K562 (cell line): ENCODE data around the gene HOXC4. TPM values are rescaled to one million over a fixed set of nuclear protein-coding genes. Genes with fewer than 3 reads are reported as not detected.

Experiments
- BRD9 ChIP-seq: fragments of 450-650 bp; IDR thresholded peaks from 2 replicates; pipeline ENCODE4 v1.6.1; 2018; ENCODE audit warnings: low read depth; ENCODE audit not compliant: partially characterized antibody
- CHD2 ChIP-seq: IDR thresholded peaks from 2 replicates; pipeline ENCODE4 v1.6.1; 2011; ENCODE audit warnings: low read depth, low read length
- ETV5 ChIP-seq: sonication (generic); formaldehyde crosslinking; IDR thresholded peaks from 2 replicates; pipeline ENCODE4 v1.4.0; 2020; ENCODE audit warnings: low read depth, mild to moderate bottlenecking, missing genetic modification reagents
- FOXK1 ChIP-seq: sonication (generic); formaldehyde crosslinking; IDR thresholded peaks from 2 replicates; pipeline ENCODE4 v1.8.0; 2022; ENCODE audit warnings: missing genetic modification reagents, mild to moderate bottlenecking, borderline replicate concordance
- HDAC1 ChIP-seq, 2 experiments: fragments of 450-650 bp; IDR thresholded peaks; 2 replicates each; pipeline ENCODE4 v1.6.1; 2016 to 2017; ENCODE audit warnings: inconsistent platforms in 1 of 2, mild to moderate bottlenecking in 1 of 2, moderate library complexity in 1 of 2
- KAT2B ChIP-seq: IDR thresholded peaks from one replicate; pipeline ENCODE4 v1.6.1; 2012; ENCODE audit warnings: low read depth, mild to moderate bottlenecking, control low read depth, inconsistent platforms, low read length, moderate library complexity
- MBD1 ChIP-seq: fragments of 250-450 bp; sonication (Bioruptor Pico); IDR thresholded peaks from 2 replicates; pipeline ENCODE4 v1.8.0; 2022; ENCODE audit warnings: inconsistent platforms
- NR1H2 ChIP-seq: sonication (generic); formaldehyde crosslinking; IDR thresholded peaks from 2 replicates; pipeline ENCODE4 v1.4.0; 2020; ENCODE audit warnings: mild to moderate bottlenecking, missing genetic modification reagents
- NR2C1 ChIP-seq, 2 experiments: fragments of 450-650 bp; IDR thresholded peaks; 2 replicates each; pipeline ENCODE4 v1.6.1; 2017; ENCODE audit warnings: mild to moderate bottlenecking in 2 of 2, antibody characterized with exemption in 1 of 2, inconsistent platforms in 1 of 2, missing compliant biosample characterization in 1 of 2, missing genetic modification characterization in 1 of 2
- POLR2AphosphoS5 ChIP-seq: IDR thresholded peaks from 2 replicates; pipeline ENCODE4 v1.6.1; 2011; ENCODE audit warnings: mild to moderate bottlenecking, low read depth, low read length, moderate library complexity; ENCODE audit not compliant: control insufficient read depth, insufficient read depth
- RBM14 ChIP-seq: fragments of 200-400 bp; formaldehyde crosslinking; IDR thresholded peaks from 2 replicates; pipeline ENCODE4 v1.6.1; 2018; ENCODE audit warnings: low read depth, mild to moderate bottlenecking, low read length, moderate library complexity, borderline replicate concordance; ENCODE audit not compliant: insufficient read depth
- ZNF263 ChIP-seq: sonication (generic); formaldehyde crosslinking; IDR thresholded peaks from 2 replicates; pipeline ENCODE4 v1.8.0; 2022; ENCODE audit warnings: mild to moderate bottlenecking, missing genetic modification reagents, borderline replicate concordance
- ZNF740 ChIP-seq, 3 experiments: fragments of 200-800 bp in 1 of 3; sonication (Bioruptor generic) in 1 of 3; sonication (generic) in 1 of 3; formaldehyde crosslinking in 1 of 3; IDR thresholded peaks; 2 replicates each; pipeline versions ENCODE4 v1.6.1 to v1.8.0; 2016 to 2022; ENCODE audit warnings: mild to moderate bottlenecking in 2 of 3, missing compliant biosample characterization in 2 of 3, missing genetic modification characterization in 2 of 3, missing genetic modification reagents in 1 of 3
- polyA plus RNA-seq, 8 experiments: library from polyadenylated mRNA; depleted of rRNA in 4 of 8; stranded (reverse) in 5 of 8; unstranded in 3 of 8; fragments of >200 nt; fragmentation: Nextera tagmentation in 2 of 8; fragmentation: Illumina TruSeq in 1 of 8; extraction: Ambion mirVana in 2 of 8; extraction: Trizol in 1 of 8; gene quantifications; 2 replicates each; pipeline versions ENCODE4 v1.2.1 to v1.2.3, GENCODE V29; 2011 to 2014; ENCODE audit warnings: inconsistent platforms in 1 of 8, missing spikeins in 1 of 8
- total RNA-seq, 7 experiments: library from RNA; depleted of rRNA in 6 of 7; stranded (reverse); fragments of >200 nt in 6 of 7; fragmentation: Illumina TruSeq in 2 of 7; extraction: Trizol in 2 of 7; gene quantifications; 2 replicates each; pipeline versions ENCODE4 v1.2.1 to v1.2.3, GENCODE V29; 2011 to 2021; ENCODE audit warnings: low replicate concordance in 1 of 7
- TF ChIP-seq, protein P1 (sequence below): fragments of 450-650 bp; IDR thresholded peaks from 2 replicates; pipeline ENCODE4 v1.6.1; 2017; ENCODE audit warnings: antibody characterized with exemption, mild to moderate bottlenecking
- TF ChIP-seq, protein P2 (sequence below): IDR thresholded peaks from 3 replicates; pipeline ENCODE4 v1.6.1; 2011; ENCODE audit warnings: borderline replicate concordance, mild to moderate bottlenecking, moderate library complexity; ENCODE audit not compliant: insufficient read length; ENCODE audit errors: extremely low read depth

The HOXC4 gene
- total and polyA plus RNA-seq, 9 of the 15 experiments (the other 6 are each of a cell fraction or from before 2014, with no cell fraction given), result 0.06 to 1.5 (median 0.44) TPM; not detected in 1

DNA sequence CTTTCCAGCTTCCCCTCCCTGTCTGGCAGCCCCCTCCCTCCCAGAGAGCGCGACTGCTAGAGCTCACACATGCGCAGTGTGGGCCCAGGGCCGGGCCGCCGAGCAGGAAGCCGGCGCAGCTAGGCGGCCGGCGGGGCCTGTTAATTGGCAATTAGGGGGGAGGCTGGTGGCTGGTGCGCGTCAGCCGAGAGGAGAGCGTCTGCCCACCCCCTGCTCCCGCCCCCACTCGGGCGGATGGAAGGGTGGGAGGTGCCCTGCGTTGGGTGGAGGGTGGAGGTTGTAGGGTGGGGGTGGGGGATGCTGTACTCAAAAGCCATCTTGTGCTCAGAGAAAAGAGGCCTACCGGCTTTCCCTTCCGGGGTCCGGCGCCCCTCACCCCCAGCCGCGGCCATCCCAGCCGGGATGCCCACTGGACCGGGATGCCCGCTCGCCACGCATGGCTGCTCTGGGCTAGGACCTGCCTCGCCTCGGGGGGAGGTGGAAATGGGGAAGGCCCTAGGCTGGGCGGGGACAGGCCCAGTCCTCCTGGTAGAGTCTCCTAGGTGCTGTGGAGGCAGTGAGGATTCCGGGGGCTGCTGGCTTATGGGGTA is 35.7 kb upstream of the HOXC4 start (continued):
- TF ChIP-seq NR1H2, result no peak
- peak; percentile 40 for TF ChIP-seq BRD9
- TF ChIP-seq MBD1 (CRISPR knock-in tag), result no peak
- 0 out of 2 replicates have a peak, but pooled peaks have one; percentile 45 for TF ChIP-seq ZNF263
- TF ChIP-seq KAT2B, result no peak
- TF ChIP-seq, protein P1, sequence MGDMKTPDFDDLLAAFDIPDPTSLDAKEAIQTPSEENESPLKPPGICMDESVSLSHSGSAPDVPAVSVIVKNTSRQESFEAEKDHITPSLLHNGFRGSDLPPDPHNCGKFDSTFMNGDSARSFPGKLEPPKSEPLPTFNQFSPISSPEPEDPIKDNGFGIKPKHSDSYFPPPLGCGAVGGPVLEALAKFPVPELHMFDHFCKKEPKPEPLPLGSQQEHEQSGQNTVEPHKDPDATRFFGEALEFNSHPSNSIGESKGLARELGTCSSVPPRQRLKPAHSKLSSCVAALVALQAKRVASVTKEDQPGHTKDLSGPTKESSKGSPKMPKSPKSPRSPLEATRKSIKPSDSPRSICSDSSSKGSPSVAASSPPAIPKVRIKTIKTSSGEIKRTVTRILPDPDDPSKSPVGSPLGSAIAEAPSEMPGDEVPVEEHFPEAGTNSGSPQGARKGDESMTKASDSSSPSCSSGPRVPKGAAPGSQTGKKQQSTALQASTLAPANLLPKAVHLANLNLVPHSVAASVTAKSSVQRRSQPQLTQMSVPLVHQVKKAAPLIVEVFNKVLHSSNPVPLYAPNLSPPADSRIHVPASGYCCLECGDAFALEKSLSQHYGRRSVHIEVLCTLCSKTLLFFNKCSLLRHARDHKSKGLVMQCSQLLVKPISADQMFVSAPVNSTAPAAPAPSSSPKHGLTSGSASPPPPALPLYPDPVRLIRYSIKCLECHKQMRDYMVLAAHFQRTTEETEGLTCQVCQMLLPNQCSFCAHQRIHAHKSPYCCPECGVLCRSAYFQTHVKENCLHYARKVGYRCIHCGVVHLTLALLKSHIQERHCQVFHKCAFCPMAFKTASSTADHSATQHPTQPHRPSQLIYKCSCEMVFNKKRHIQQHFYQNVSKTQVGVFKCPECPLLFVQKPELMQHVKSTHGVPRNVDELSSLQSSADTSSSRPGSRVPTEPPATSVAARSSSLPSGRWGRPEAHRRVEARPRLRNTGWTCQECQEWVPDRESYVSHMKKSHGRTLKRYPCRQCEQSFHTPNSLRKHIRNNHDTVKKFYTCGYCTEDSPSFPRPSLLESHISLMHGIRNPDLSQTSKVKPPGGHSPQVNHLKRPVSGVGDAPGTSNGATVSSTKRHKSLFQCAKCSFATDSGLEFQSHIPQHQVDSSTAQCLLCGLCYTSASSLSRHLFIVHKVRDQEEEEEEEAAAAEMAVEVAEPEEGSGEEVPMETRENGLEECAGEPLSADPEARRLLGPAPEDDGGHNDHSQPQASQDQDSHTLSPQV, result peak; percentile 53
- TF ChIP-seq ZNF740 (CRISPR knock-in tag; IDR thresholded peaks at IDR 0.05), result peak; percentile 72
- TF ChIP-seq ZNF740 (tag; IDR thresholded peaks at IDR 0.05), result peak in 1 of 2 experiments; percentile 82; a peak in 1 of 4 replicates
- peak; percentile 83 for TF ChIP-seq POLR2AphosphoS5
- TF ChIP-seq NR2C1 (IDR thresholded peaks at IDR 0.05), result peak; percentile 53; the same call in 1 of the 2 replicates
- TF ChIP-seq NR2C1 (tag; IDR thresholded peaks at IDR 0.05), result peak; percentile 42; the same call in 1 of the 2 replicates
- 0 out of 4 replicates have a peak, but pooled peaks of 1 of the 2 experiments have one; percentile 15 for TF ChIP-seq HDAC1 (IDR thresholded peaks at IDR 0.05)
- TF ChIP-seq, protein P2, sequence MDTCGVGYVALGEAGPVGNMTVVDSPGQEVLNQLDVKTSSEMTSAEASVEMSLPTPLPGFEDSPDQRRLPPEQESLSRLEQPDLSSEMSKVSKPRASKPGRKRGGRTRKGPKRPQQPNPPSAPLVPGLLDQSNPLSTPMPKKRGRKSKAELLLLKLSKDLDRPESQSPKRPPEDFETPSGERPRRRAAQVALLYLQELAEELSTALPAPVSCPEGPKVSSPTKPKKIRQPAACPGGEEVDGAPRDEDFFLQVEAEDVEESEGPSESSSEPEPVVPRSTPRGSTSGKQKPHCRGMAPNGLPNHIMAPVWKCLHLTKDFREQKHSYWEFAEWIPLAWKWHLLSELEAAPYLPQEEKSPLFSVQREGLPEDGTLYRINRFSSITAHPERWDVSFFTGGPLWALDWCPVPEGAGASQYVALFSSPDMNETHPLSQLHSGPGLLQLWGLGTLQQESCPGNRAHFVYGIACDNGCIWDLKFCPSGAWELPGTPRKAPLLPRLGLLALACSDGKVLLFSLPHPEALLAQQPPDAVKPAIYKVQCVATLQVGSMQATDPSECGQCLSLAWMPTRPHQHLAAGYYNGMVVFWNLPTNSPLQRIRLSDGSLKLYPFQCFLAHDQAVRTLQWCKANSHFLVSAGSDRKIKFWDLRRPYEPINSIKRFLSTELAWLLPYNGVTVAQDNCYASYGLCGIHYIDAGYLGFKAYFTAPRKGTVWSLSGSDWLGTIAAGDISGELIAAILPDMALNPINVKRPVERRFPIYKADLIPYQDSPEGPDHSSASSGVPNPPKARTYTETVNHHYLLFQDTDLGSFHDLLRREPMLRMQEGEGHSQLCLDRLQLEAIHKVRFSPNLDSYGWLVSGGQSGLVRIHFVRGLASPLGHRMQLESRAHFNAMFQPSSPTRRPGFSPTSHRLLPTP, result no peak
- 0 out of 2 replicates have a peak, but pooled peaks have one; percentile 9 for TF ChIP-seq ETV5 (CRISPR knock-in tag)
- TF ChIP-seq CHD2, result no peak
- 0 out of 2 replicates have a peak, but pooled peaks have one; percentile 62 for TF ChIP-seq RBM14
- TF ChIP-seq FOXK1 (CRISPR knock-in tag), result 0 out of 2 replicates have a peak, but pooled peaks have one; percentile 19
